Kidney (tissue), 14 donors: ENCODE measurements around the gene PPP1R13L. TPM values are rescaled to one million over a fixed set of nuclear protein-coding genes. Genes with fewer than 3 reads are reported as not detected.
"Not testable (repeated sequence)": the region's sequence is repeated elsewhere in the genome, so short reads cannot be mapped to it uniquely, and the experiment has no call there.

ENCODE experiments used
- DNase-seq, 5 donors: peaks; one replicate each; pipeline ENCODE4 v3.0.0-alpha.2; 2013 to 2020
- FAIRE-seq: peaks from 2 replicates; lab custom pipeline; 2012; peaks lifted over from hg19 to GRCh38; lab: Jason Lieb, UNC
- H3K27ac ChIP-seq, 2 donors: one replicate each; pipeline ENCODE4 v1.7.0; 2013; ENCODE audit warnings: low read depth in 2 of 2, low read length in 2 of 2, inconsistent platforms in 1 of 2
- H3K27me3 ChIP-seq: one replicate; pipeline ENCODE4 v1.7.1; 2013; ENCODE audit warnings: low read length, inconsistent platforms; ENCODE audit not compliant: control insufficient read depth, insufficient read depth
- H3K36me3 ChIP-seq, 3 donors: one replicate each; pipeline versions ENCODE4 v1.7.0 to v1.7.1; 2013; ENCODE audit warnings: low read length in 3 of 3, control low read depth in 1 of 3, inconsistent platforms in 1 of 3; ENCODE audit not compliant: insufficient read depth in 3 of 3, control insufficient read depth in 2 of 3
- H3K4me1 ChIP-seq, 3 donors: one replicate each; pipeline versions ENCODE4 v1.7.0 to v1.7.1; 2013; ENCODE audit warnings: low read length in 3 of 3, inconsistent platforms in 1 of 3, low read depth in 1 of 3; ENCODE audit not compliant: control insufficient read depth in 2 of 3, insufficient read depth in 2 of 3
- H3K4me3 ChIP-seq, 3 donors: one replicate each; pipeline versions ENCODE4 v1.7.0 to v1.8.1; 2013; ENCODE audit warnings: low read length in 3 of 3, control low read depth in 1 of 3, inconsistent platforms in 1 of 3
- H3K9ac ChIP-seq, 3 donors: one replicate each; pipeline versions ENCODE4 v1.7.0 to v1.7.1; 2013; ENCODE audit warnings: low read length in 3 of 3, control low read depth in 1 of 3, inconsistent platforms in 1 of 3
- H3K9me3 ChIP-seq, 3 donors: one replicate each; pipeline versions ENCODE4 v1.7.0 to v1.7.1; 2013; ENCODE audit warnings: low read length in 3 of 3, control low read depth in 1 of 3, inconsistent platforms in 1 of 3; ENCODE audit not compliant: control insufficient read depth in 2 of 3, insufficient read depth in 1 of 3
- intact Hi-C: fragments of 100-400 bp; cut with DNase I; formaldehyde crosslinking; loops from one replicate; pipeline ENCODE4 v1.11.1; 2022
- polyA plus RNA-seq: library from polyadenylated mRNA; stranded (reverse); fragments of 350-450 nt; fragmentation: Illumina TruSeq; extraction: RNeasy Lipid Tissue Mini Kit (QIAGEN cat#74804); gene quantifications from one replicate; pipeline ENCODE4 v1.2.3, GENCODE V29; 2014; ENCODE audit warnings: low read depth, low replicate concordance; ENCODE audit not compliant: insufficient read depth
- total RNA-seq: library from RNA; stranded (reverse); fragmentation: NEBNext Ultra II Directional; extraction: Animal tissue kit (Norgen Biotek cat#: 25700); gene quantifications from one replicate; pipeline ENCODE4 v1.2.1, GENCODE V29; 2021
- TF ChIP-seq, protein P1 (sequence below): IDR thresholded peaks from 3 replicates; pipeline ENCODE4 v1.5.1; 2012; ENCODE audit warnings: mild to moderate bottlenecking, moderate library complexity, borderline replicate concordance; ENCODE audit not compliant: insufficient read depth; ENCODE audit errors: extremely low read depth
- donor health status: control.
- donor health status: control.
- donor health status: control.
- donor health status: control.
- donor health status: control.
- donor health status: DM: yes; HTN: yes; CAD: no.
- donor health status: Normal renal cell carcinoma (clear cell type).

PPP1R13L gene
- total and polyA plus RNA-seq, 2 donors from 2014 or later, result 21.4 to 32.4 TPM

DNA sequence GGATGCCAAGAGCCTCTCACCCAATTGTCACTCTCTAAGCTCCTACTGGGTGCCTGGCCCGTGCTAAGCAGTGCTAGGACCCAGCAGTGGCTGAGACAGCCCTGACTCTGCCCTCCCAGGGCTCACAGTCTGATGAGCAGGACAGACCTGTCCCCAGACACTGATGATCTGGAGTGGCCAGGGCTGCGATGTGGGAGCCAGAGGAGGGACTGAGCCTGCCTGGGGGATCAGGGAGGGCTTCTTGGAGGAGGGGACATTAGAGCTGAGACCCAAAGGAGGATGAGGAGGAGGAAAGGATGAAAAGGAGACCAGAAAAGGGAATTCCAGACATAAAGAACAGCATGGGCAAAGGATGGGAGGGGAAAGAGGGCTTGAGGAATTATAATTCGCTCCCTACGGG, 12.3 kb upstream of the PPP1R13L start:
- Histone ChIP-seq H3K9me3 (no peaks in the 10 kb centered on the region), H3K4me1 (peaks cover 0 to 3% (median 0%) of the 10 kb centered on the region in 3 donors), H3K27me3 (no peaks in the 10 kb centered on the region), H3K27ac (no peak overlapping the region), H3K9ac (no peak overlapping the region), H3K36me3 (peaks cover 0 to 23% (median 6%) of the 10 kb centered on the region in 3 donors), H3K4me3 (no peak overlapping the region)
- FAIRE-seq (no peak), DNase-seq (no peak)
- TF ChIP-seq, protein P1, sequence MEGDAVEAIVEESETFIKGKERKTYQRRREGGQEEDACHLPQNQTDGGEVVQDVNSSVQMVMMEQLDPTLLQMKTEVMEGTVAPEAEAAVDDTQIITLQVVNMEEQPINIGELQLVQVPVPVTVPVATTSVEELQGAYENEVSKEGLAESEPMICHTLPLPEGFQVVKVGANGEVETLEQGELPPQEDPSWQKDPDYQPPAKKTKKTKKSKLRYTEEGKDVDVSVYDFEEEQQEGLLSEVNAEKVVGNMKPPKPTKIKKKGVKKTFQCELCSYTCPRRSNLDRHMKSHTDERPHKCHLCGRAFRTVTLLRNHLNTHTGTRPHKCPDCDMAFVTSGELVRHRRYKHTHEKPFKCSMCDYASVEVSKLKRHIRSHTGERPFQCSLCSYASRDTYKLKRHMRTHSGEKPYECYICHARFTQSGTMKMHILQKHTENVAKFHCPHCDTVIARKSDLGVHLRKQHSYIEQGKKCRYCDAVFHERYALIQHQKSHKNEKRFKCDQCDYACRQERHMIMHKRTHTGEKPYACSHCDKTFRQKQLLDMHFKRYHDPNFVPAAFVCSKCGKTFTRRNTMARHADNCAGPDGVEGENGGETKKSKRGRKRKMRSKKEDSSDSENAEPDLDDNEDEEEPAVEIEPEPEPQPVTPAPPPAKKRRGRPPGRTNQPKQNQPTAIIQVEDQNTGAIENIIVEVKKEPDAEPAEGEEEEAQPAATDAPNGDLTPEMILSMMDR, result no peak
- intact Hi-C loops, result no loop called here

DNA sequence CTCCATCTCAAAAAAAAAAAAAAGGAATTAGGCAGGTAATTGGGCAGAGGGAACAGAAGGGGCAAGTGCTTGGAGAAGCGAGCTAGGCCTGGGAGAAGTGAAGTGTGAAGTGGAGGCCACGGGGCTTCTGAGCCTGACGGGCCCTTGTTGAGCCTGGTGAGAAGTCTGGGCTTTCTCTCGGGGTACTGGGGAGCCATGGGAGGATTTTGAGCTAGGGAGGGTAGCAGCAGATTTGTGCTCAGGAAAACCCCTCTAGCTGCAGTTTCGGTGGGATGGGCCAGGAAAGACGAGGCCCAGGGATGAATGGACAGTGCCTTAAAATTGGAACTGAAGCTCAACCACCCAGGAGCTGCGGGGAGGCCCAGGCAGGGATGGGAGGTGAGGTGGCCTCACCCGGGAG, 9.6 kb upstream of the PPP1R13L start:
- Histone ChIP-seq H3K4me3 (no peak overlapping the region), H3K9ac (no peak overlapping the region), H3K4me1 (peaks cover 0 to 2% (median 0%) of the 10 kb centered on the region in 3 donors), H3K27me3 (no peaks in the 10 kb centered on the region), H3K36me3 (peaks cover 0 to 17% (median 6%) of the 10 kb centered on the region in 3 donors), H3K27ac (no peak overlapping the region), H3K9me3 (no peaks in the 10 kb centered on the region)
- TF ChIP-seq, protein P1, result no peak
- no peak for FAIRE-seq
- no peak for DNase-seq
- intact Hi-C loops, result no loop called here

DNA sequence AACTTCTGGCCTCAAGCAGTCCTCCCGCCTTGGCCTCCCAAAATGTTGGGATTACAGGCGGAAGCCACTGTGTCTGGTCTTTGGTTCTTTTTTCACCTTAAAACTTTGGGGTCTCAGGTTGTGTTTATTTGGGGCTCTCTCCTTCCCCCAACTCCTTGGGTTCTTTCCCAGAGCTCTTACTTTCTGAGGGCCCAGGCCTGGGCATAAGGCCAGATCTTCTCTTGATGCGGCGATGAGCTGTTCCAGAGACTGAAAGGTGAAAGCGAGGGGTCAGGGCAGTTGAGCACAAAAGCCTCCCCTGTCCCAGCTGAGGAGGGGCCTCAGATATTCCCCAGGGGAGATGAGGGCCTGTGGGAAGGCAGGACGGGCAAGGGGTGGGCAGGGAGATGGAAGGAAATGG, 8.6 kb upstream of the PPP1R13L start:
- intact Hi-C loops, result no loop called here
- Histone ChIP-seq H3K9me3 (no peaks in the 10 kb centered on the region), H3K4me3 (no peak overlapping the region), H3K27me3 (no peaks in the 10 kb centered on the region), H3K27ac (no peak overlapping the region), H3K4me1 (no peaks in the 10 kb centered on the region), H3K9ac (no peak overlapping the region), H3K36me3 (peaks cover 0 to 17% (median 6%) of the 10 kb centered on the region in 3 donors)
- TF ChIP-seq, protein P1, result no peak
- no peak for FAIRE-seq
- DNase-seq, result no peak

DNA sequence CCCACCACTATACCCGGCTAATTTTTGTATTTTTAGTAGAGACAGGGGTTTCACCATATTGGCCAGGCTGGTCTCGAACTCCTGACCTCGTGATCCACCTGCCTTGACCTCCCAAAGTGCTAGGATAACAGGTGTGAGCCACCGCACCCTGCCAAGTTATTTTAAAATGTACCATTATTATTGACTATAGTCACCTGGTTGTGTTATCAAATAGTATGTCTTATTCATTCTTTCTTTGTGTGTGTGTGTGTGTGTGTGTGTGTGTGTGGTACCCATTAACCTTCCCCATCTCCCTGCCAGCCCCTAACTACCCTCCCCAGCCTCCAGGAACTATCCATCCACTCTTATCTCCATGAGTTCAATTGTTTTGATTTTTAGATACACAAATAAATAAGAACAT, 5.5 kb upstream of the PPP1R13L start:
- H3K4me3 ChIP-seq, DNase-seq, H3K27me3 ChIP-seq, intact Hi-C loops, H3K9ac ChIP-seq, H3K9me3 ChIP-seq, FAIRE-seq, H3K27ac ChIP-seq, H3K4me1 ChIP-seq: not testable (repeated sequence)
- peaks cover 0 to 11% (median 4%) of the 10 kb centered on the region in 3 donors for H3K36me3 ChIP-seq
